K562 (cell line): ENCODE measurements around the gene JPH2. TPM values are rescaled to one million over a fixed set of nuclear protein-coding genes. Genes with fewer than 3 reads are reported as not detected.

ENCODE experiments used
- ATAC-seq: fragments of 200-7000 bp; cut with Tn5 transposase; 3 replicates; pipeline ENCODE4 v1.9.1; 2020; ENCODE audit warnings: moderate library complexity
- BruUV-seq: library from RNA; stranded (reverse); fragments of 400-500 nt; replicated peaks from 2 replicates; lab custom pipeline; 2021; lab: Mats Ljungman, UMichigan
- CTCF ChIA-PET: fragments of 300-600 bp; formaldehyde crosslinking; extraction: SDS; loops from one replicate; lab custom pipeline; 2021; ENCODE audit warnings: low intra/inter-chr PET ratio; lab: Yijun Ruan, JAX
- POLR2A ChIA-PET: fragments of 300-600, 350-650 bp; sonication (Branson Sonifier 250); formaldehyde crosslinking; extraction: SDS; loops from one replicate; lab custom pipeline; 2021; ENCODE audit warnings: antibody characterized with exemption, inconsistent platforms; lab: Yijun Ruan, JAX
- DNase-seq, 4 experiments: peaks; one replicate each; pipeline versions ENCODE4 v3.0.0 to v3.0.0-alpha.2; 2011 to 2018; ENCODE audit warnings: low spot score in 3 of 4, mixed read lengths in 3 of 4; ENCODE audit errors: extremely low read depth in 1 of 4
- FAIRE-seq: peaks from 2 replicates; lab custom pipeline; 2011; peaks lifted over from hg19 to GRCh38; lab: Jason Lieb, UNC
- H2AFZ ChIP-seq: 2 replicates; pipeline ENCODE4 v1.6.0; 2011; ENCODE audit warnings: low read depth, low read length, control low read depth, inconsistent platforms
- H3K27ac ChIP-seq: fragments of 200-600 bp; 3 replicates; pipeline ENCODE4 v1.8.0; 2011; ENCODE audit warnings: low read depth, mild to moderate bottlenecking, control low read depth, inconsistent platforms, low read length, moderate library complexity, mixed read lengths; ENCODE audit errors: extremely low read depth
- H3K27me3 ChIP-seq, 2 experiments: fragments of 300-600 bp in 1 of 2; 2 replicates in 1 of 2; 3 replicates in 1 of 2; pipeline versions ENCODE4 v1.6.0 to v1.8.0; 2011; ENCODE audit warnings: inconsistent platforms in 2 of 2, low read length in 2 of 2, mild to moderate bottlenecking in 1 of 2, mixed read lengths in 1 of 2, moderate library complexity in 1 of 2; ENCODE audit not compliant: control insufficient read depth in 2 of 2, insufficient read depth in 2 of 2
- H3K36me3 ChIP-seq: fragments of 300-600 bp; 3 replicates; pipeline ENCODE4 v1.8.0; 2011; ENCODE audit warnings: mild to moderate bottlenecking, low read length, inconsistent platforms; ENCODE audit not compliant: control insufficient read depth, insufficient read depth
- H3K4me1 ChIP-seq, 2 experiments: fragments of 200-600 bp in 1 of 2; replicated peaks in 1 of 2; 2 replicates in 1 of 2; 3 replicates in 1 of 2; pipeline versions ENCODE4 v1.5.1 to v1.8.0; 2011; ENCODE audit warnings: inconsistent platforms in 2 of 2, low read length in 2 of 2, mild to moderate bottlenecking in 1 of 2, mixed read lengths in 1 of 2, moderate library complexity in 1 of 2; ENCODE audit not compliant: control insufficient read depth in 2 of 2, insufficient read depth in 2 of 2
- H3K4me2 ChIP-seq: 2 replicates; pipeline ENCODE4 v1.6.1; 2011; ENCODE audit warnings: low read length, control low read depth, inconsistent platforms, mixed read lengths; ENCODE audit not compliant: insufficient read depth
- H3K4me3 ChIP-seq: fragments of 200-600 bp; sonication (generic), shearing (Covaris generic); 2 replicates; pipeline ENCODE4 v1.5.1; 2016; ENCODE audit warnings: control low read depth, inconsistent platforms
- H3K79me2 ChIP-seq: fragments of 200-600 bp; 3 replicates; pipeline ENCODE4 v1.8.0; 2011; ENCODE audit warnings: low read length, inconsistent platforms; ENCODE audit not compliant: control insufficient read depth, insufficient read depth
- H3K9ac ChIP-seq, 2 experiments: 2 replicates each; pipeline versions ENCODE4 v1.6.0 to v1.6.1; 2011; ENCODE audit warnings: low read depth in 2 of 2, low read length in 2 of 2, control low read depth in 1 of 2, inconsistent platforms in 1 of 2, mild to moderate bottlenecking in 1 of 2, mixed read lengths in 1 of 2; ENCODE audit not compliant: insufficient read depth in 1 of 2
- H3K9me1 ChIP-seq: one replicate; pipeline ENCODE4 v1.6.0; 2011; ENCODE audit warnings: inconsistent platforms, mild to moderate bottlenecking, low read length, moderate library complexity; ENCODE audit not compliant: control insufficient read depth, insufficient read depth
- H3K9me3 ChIP-seq: replicated peaks from 2 replicates; pipeline ENCODE4 v1.5.1; 2011; ENCODE audit warnings: low read depth, low read length, inconsistent platforms; ENCODE audit not compliant: control insufficient read depth, insufficient read depth
- H4K20me1 ChIP-seq: replicated peaks from 2 replicates; pipeline ENCODE4 v1.6.1; 2011; ENCODE audit warnings: low read length, inconsistent platforms, mixed read lengths; ENCODE audit not compliant: control insufficient read depth, insufficient read depth
- KAT7 ChIP-seq: sonication (generic); formaldehyde crosslinking; IDR thresholded peaks from 2 replicates; pipeline ENCODE4 v1.8.0; 2022; ENCODE audit warnings: missing genetic modification reagents, mild to moderate bottlenecking, borderline replicate concordance
- MED1 ChIP-seq: sonication (generic); formaldehyde crosslinking; IDR thresholded peaks from 2 replicates; pipeline ENCODE4 v1.8.1; 2023; ENCODE audit warnings: missing genetic modification reagents, borderline replicate concordance
- MXI1 ChIP-seq: IDR thresholded peaks from 2 replicates; pipeline ENCODE4 v1.6.1; 2011; ENCODE audit warnings: low read depth, mild to moderate bottlenecking, improper control_type of control experiment, low read length
- MYC ChIP-seq, 2 experiments: fragments of 250-450 bp in 1 of 2; sonication (Bioruptor Pico) in 1 of 2; IDR thresholded peaks; 2 replicates each; pipeline versions ENCODE4 v1.5.1 to v1.6.1; 2012 to 2021; ENCODE audit warnings: low read depth in 2 of 2, borderline replicate concordance in 1 of 2, improper control_type of control experiment in 1 of 2, low read length in 1 of 2, mild to moderate bottlenecking in 1 of 2, moderate library complexity in 1 of 2
- TARDBP ChIP-seq: fragments of 450-650 bp; IDR thresholded peaks from 2 replicates; pipeline ENCODE4 v1.6.1; 2016
- WGBS: fragments of 100-300 bp; shearing (Covaris generic); methylation state at CpG from one replicate; pipeline ENCODE4 v1.1.6; 2016; ENCODE audit warnings: low coverage, mixed read lengths; ENCODE audit not compliant: insufficient coverage; ENCODE audit errors: missing lambda C conversion rate; 5-methylcytosine and 5-hydroxymethylcytosine counted together
- in situ Hi-C: fragments of 300-500 bp; cut with MboI; formaldehyde crosslinking; loops from 4 replicates; pipeline ENCODE4 v1.15.0; 2018; ENCODE audit warnings: inconsistent platforms, mixed read lengths
- intact Hi-C: fragments of 100-400 bp; cut with micrococcal nuclease; formaldehyde crosslinking; loops from 2 replicates; pipeline ENCODE4 v1.14.2; 2022
- polyA plus RNA-seq, 8 experiments: library from polyadenylated mRNA; depleted of rRNA in 4 of 8; stranded (reverse) in 5 of 8; unstranded in 3 of 8; fragments of >200 nt; fragmentation: Nextera tagmentation in 2 of 8; fragmentation: Illumina TruSeq in 1 of 8; extraction: Ambion mirVana in 2 of 8; extraction: Trizol in 1 of 8; gene quantifications; 2 replicates each; pipeline versions ENCODE4 v1.2.1 to v1.2.3, GENCODE V29; 2011 to 2014; ENCODE audit warnings: inconsistent platforms in 1 of 8, missing spikeins in 1 of 8
- total RNA-seq, 7 experiments: library from RNA; depleted of rRNA in 6 of 7; stranded (reverse); fragments of >200 nt in 6 of 7; fragmentation: Illumina TruSeq in 2 of 7; extraction: Trizol in 2 of 7; gene quantifications; 2 replicates each; pipeline versions ENCODE4 v1.2.1 to v1.2.3, GENCODE V29; 2011 to 2021; ENCODE audit warnings: low replicate concordance in 1 of 7
- TF ChIP-seq, protein P1 (sequence below): sonication (generic); formaldehyde crosslinking; IDR thresholded peaks from 2 replicates; pipeline ENCODE4 v1.8.0; 2022; ENCODE audit warnings: mild to moderate bottlenecking, missing genetic modification reagents
- TF ChIP-seq, protein P2 (sequence below): sonication (generic); formaldehyde crosslinking; IDR thresholded peaks from 2 replicates; pipeline ENCODE4 v1.8.1; 2023; ENCODE audit warnings: mild to moderate bottlenecking, missing genetic modification reagents
- TF ChIP-seq, protein P3 (sequence below): fragments of 450-650 bp; IDR thresholded peaks from 2 replicates; pipeline ENCODE4 v1.6.1; 2018; ENCODE audit not compliant: partially characterized antibody
- TF ChIP-seq, protein P4 (sequence below): fragments of 250-450 bp; sonication (Bioruptor Pico); IDR thresholded peaks from 2 replicates; pipeline ENCODE4 v1.5.0; 2021; ENCODE audit warnings: mild to moderate bottlenecking, moderate library complexity
- TF ChIP-seq, protein P5 (sequence below), 2 experiments: fragments of 450-650 bp in 1 of 2; sonication (generic) in 1 of 2; formaldehyde crosslinking; conservative IDR thresholded peaks; 2 replicates each; pipeline versions ENCODE4 v1.4.0 to v1.8.1; 2020 to 2022; ENCODE audit warnings: mild to moderate bottlenecking in 1 of 2, missing genetic modification reagents in 1 of 2

Gene JPH2
- total and polyA plus RNA-seq, 9 of the 15 experiments (the other 6 are each of a cell fraction or from before 2014, with no cell fraction given), result not detected

DNA sequence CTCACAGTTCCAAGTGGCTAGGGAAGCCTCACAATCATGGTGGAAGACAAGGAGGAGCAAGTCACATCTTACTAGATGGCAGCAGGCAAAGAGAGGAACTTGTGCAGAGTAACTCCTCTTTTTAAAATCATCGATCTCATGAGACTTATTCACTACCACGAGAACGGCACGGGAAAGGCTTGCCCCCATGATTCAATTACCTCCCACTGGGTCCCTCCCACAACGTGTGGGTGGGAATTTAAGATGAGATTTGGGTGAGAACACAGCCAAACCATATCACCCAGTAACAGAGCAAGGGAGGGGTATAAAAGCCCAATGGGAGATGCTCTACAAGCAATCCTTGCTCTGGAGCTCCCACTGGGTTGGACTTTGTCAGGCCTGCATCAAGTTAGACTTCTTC, 80.4 kb downstream of the JPH2 start:
- no peaks in the 10 kb centered on the region for H3K9me3 ChIP-seq
- no peaks in the 10 kb centered on the region for H4K20me1 ChIP-seq
- ATAC-seq (no peak), FAIRE-seq (no peak), DNase-seq (no peak)
- H3K27ac ChIP-seq, result no peak overlapping the region
- H2AFZ ChIP-seq, result no peak overlapping the region
- intact Hi-C loops (no loop called here), in situ Hi-C loops (no loop called here)
- 1% methylated on average over 5 of the region's 5 CpGs for WGBS
- no peaks in the 10 kb centered on the region for H3K4me1 ChIP-seq
- H3K9ac ChIP-seq, result no peak overlapping the region
- no peaks in the 10 kb centered on the region for H3K36me3 ChIP-seq
- no peaks in the 10 kb centered on the region; a peak in 2 of 5 replicates for H3K27me3 ChIP-seq
- POLR2A ChIA-PET, result no interaction called here
- no TSS peak for BruUV-seq
- no peak overlapping the region for H3K4me3 ChIP-seq
- CTCF ChIA-PET, result no interaction called here
- no peaks in the 10 kb centered on the region for H3K9me1 ChIP-seq
- H3K79me2 ChIP-seq, result no peaks in the 10 kb centered on the region
- no peak overlapping the region for H3K4me2 ChIP-seq
- TF ChIP-seq, protein P1, sequence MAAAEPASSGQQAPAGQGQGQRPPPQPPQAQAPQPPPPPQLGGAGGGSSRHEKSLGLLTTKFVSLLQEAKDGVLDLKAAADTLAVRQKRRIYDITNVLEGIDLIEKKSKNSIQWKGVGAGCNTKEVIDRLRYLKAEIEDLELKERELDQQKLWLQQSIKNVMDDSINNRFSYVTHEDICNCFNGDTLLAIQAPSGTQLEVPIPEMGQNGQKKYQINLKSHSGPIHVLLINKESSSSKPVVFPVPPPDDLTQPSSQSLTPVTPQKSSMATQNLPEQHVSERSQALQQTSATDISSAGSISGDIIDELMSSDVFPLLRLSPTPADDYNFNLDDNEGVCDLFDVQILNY, result no peak
- TF ChIP-seq MYC (IDR thresholded peaks at IDR 0.05; ENCODE audit: low read depth, low read length) (no peak), MYC (CRISPR knock-in tag; IDR thresholded peaks at IDR 0.05; ENCODE audit: borderline replicate concordance, low read depth) (no peak), TARDBP (no peak), MED1 (CRISPR knock-in tag) (no peak), MXI1 (no peak), KAT7 (CRISPR knock-in tag) (no peak)
- TF ChIP-seq, protein P2, sequence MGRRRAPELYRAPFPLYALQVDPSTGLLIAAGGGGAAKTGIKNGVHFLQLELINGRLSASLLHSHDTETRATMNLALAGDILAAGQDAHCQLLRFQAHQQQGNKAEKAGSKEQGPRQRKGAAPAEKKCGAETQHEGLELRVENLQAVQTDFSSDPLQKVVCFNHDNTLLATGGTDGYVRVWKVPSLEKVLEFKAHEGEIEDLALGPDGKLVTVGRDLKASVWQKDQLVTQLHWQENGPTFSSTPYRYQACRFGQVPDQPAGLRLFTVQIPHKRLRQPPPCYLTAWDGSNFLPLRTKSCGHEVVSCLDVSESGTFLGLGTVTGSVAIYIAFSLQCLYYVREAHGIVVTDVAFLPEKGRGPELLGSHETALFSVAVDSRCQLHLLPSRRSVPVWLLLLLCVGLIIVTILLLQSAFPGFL (CRISPR knock-in tag), result no peak
- TF ChIP-seq, protein P3, sequence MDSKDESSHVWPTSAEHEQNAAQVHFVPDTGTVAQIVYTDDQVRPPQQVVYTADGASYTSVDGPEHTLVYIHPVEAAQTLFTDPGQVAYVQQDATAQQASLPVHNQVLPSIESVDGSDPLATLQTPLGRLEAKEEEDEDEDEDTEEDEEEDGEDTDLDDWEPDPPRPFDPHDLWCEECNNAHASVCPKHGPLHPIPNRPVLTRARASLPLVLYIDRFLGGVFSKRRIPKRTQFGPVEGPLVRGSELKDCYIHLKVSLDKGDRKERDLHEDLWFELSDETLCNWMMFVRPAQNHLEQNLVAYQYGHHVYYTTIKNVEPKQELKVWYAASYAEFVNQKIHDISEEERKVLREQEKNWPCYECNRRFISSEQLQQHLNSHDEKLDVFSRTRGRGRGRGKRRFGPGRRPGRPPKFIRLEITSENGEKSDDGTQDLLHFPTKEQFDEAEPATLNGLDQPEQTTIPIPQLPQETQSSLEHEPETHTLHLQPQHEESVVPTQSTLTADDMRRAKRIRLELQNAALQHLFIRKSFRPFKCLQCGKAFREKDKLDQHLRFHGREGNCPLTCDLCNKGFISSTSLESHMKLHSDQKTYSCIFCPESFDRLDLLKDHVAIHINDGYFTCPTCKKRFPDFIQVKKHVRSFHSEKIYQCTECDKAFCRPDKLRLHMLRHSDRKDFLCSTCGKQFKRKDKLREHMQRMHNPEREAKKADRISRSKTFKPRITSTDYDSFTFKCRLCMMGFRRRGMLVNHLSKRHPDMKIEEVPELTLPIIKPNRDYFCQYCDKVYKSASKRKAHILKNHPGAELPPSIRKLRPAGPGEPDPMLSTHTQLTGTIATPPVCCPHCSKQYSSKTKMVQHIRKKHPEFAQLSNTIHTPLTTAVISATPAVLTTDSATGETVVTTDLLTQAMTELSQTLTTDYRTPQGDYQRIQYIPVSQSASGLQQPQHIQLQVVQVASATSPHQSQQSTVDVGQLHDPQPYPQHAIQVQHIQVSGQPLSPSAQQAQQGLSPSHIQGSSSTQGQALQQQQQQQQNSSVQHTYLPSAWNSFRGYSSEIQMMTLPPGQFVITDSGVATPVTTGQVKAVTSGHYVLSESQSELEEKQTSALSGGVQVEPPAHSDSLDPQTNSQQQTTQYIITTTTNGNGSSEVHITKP, result no peak
- TF ChIP-seq, protein P4, sequence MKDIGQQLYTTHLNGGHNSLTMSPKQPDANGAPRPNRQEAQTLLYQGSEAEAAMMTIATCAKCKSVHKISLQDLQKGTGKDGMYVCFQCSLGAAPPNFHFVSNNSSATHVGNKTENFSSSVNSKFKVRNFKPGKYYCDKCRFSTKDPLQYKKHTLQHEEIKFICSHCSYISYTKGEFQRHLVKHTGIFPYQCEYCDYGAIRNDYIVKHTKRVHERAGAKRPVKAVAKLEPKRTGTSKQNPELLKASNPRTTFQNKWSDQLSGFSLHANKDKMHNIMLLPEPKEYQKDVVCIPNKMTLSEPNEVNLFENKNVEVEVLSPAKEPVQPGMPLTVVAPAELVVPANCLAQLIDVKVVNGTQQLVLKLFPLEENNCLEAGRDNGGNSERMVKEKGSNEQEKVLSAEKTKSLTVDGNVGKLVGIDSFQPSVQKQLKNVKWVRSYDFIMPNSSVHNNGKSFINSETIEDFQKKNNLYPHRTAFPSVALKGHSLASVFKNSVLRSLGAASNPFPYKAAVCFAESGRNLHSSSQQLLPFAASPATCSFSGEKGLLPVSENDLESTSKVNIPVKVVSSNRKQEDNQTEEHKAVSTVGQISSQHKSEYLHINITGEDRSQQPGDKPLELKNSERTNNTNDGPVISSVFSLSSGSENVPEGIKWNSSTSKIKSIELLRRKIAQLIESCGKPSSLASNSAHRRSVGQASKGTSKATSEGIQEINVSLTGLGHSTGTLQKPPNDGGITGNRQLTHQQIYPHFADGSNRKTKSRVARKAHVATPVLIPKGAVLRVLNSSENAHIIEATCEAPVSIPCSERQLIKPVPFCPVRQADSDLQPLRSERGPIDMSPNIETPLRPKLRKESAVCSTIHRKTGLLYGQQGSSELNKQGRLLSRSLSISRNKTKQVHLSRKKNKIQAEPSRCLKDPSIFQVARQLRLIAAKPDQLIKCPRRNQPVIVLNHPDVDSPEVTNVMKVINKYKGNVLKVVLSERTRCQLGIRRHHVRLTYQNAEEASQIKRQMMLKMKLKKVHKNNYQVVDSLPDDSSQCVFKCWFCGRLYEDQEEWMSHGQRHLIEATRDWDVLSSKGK, result no peak
- TF ChIP-seq, protein P5, sequence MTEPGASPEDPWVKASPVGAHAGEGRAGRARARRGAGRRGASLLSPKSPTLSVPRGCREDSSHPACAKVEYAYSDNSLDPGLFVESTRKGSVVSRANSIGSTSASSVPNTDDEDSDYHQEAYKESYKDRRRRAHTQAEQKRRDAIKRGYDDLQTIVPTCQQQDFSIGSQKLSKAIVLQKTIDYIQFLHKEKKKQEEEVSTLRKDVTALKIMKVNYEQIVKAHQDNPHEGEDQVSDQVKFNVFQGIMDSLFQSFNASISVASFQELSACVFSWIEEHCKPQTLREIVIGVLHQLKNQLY (CRISPR knock-in tag; conservative IDR thresholded peaks at IDR 0.05), result no peak
